Kidney epithelial cell (primary cell): ENCODE data around the gene ZDHHC14. TPM values are rescaled to one million over a fixed set of nuclear protein-coding genes. Genes with fewer than 3 reads are reported as not detected.
A peak's percentile ranks its signal among the peaks of the same experiment; 100 is the strongest.

Experiments
- DNase-seq: peaks from one replicate; pipeline ENCODE4 v3.0.0-alpha.2; 2010; ENCODE audit warnings: low read depth
- H3K27me3 ChIP-seq: 2 replicates; pipeline ENCODE4 v1.6.0; 2011; ENCODE audit warnings: low read length; ENCODE audit not compliant: control insufficient read depth, insufficient read depth
- H3K36me3 ChIP-seq: 2 replicates; pipeline ENCODE4 v1.5.1; 2011; ENCODE audit warnings: low read length; ENCODE audit not compliant: control insufficient read depth, insufficient read depth
- H3K4me3 ChIP-seq: 2 replicates; pipeline ENCODE4 v1.5.1; 2011; ENCODE audit warnings: low read depth, mild to moderate bottlenecking, control low read depth, low read length
- CTCF ChIP-seq: IDR thresholded peaks from 2 replicates; pipeline ENCODE4 v1.5.1; 2011; ENCODE audit warnings: mild to moderate bottlenecking, moderate library complexity, low read length, control low read depth, inconsistent platforms; ENCODE audit not compliant: insufficient read depth, poor library complexity, severe bottlenecking
- total RNA-seq: library from RNA; depleted of rRNA; stranded (reverse); fragments of >200 nt; gene quantifications from 2 replicates; pipeline ENCODE4 v1.2.3, GENCODE V29; 2015

Gene ZDHHC14
- total RNA-seq, 1 donor from 2014 or later: 9.7 TPM

GRCh38 chr6:157428427-157429202, 47.6 kb downstream of the ZDHHC14 start:
- TF ChIP-seq CTCF: no peak
- peak; percentile 88 for DNase-seq
- H3K27me3 ChIP-seq: no peaks in the 10 kb centered on the region
- no peaks in the 10 kb centered on the region for H3K36me3 ChIP-seq
- H3K4me3 ChIP-seq: no peak overlapping the region

- H3K36me3 ChIP-seq: no peaks in the 10 kb centered on the region
- H3K4me3 ChIP-seq: no peak overlapping the region
- no peaks in the 10 kb centered on the region for H3K27me3 ChIP-seq
- no peak for DNase-seq
- no peak for TF ChIP-seq CTCF
These were observed 48.3 kb downstream of the ZDHHC14 start for GRCh38 chr6:157429248-157429647.

GRCh38 chr6:157430834-157431233, 49.8 kb downstream of the ZDHHC14 start:
- no peak for TF ChIP-seq CTCF
- H3K27me3 ChIP-seq: no peaks in the 10 kb centered on the region
- no peaks in the 10 kb centered on the region for H3K36me3 ChIP-seq
- no peak overlapping the region for H3K4me3 ChIP-seq
- DNase-seq: no peak

GRCh38 chr6:157432231-157432891, 51.4 kb downstream of the ZDHHC14 start:
- no peak for TF ChIP-seq CTCF
- DNase-seq: no peak
- Histone ChIP-seq H3K27me3 (no peaks in the 10 kb centered on the region), H3K36me3 (no peaks in the 10 kb centered on the region), H3K4me3 (no peak overlapping the region)

GRCh38 chr6:157432892-157433265, 51.9 kb downstream of the ZDHHC14 start:
- Histone ChIP-seq H3K27me3 (no peaks in the 10 kb centered on the region), H3K4me3 (no peak overlapping the region), H3K36me3 (no peaks in the 10 kb centered on the region)
- TF ChIP-seq CTCF: no peak
- DNase-seq: no peak
